Spleen (tissue), 11 donors: ENCODE measurements around the gene NECTIN1. TPM values are rescaled to one million over a fixed set of nuclear protein-coding genes. Genes with fewer than 3 reads are reported as not detected.

Experiments used
- DNase-seq: peaks from one replicate; pipeline ENCODE4 v3.0.0-alpha.2; 2020
- H3K27ac ChIP-seq, 8 donors: fragments of 200-600 bp; sonication (generic) in 7 of 8; 1 replicate in 4 of 8; 2 replicates in 4 of 8; pipeline versions ENCODE4 v1.5.0 to v1.8.0; 2016 to 2021; ENCODE audit warnings: inconsistent platforms in 4 of 8, mild to moderate bottlenecking in 4 of 8, moderate library complexity in 1 of 8
- H3K27me3 ChIP-seq, 7 donors: fragments of 200-600 bp; sonication (generic) in 6 of 7; replicated peaks in 1 of 7; 1 replicate in 4 of 7; 2 replicates in 3 of 7; pipeline versions ENCODE4 v1.5.0 to v1.8.0; 2016 to 2021; ENCODE audit warnings: inconsistent platforms in 3 of 7, mild to moderate bottlenecking in 1 of 7
- H3K36me3 ChIP-seq, 6 donors: fragments of 200-600 bp; sonication (generic) in 5 of 6; 1 replicate in 4 of 6; 2 replicates in 2 of 6; pipeline versions ENCODE4 v1.5.0 to v1.8.0; 2016 to 2021; ENCODE audit warnings: inconsistent platforms in 2 of 6
- H3K4me1 ChIP-seq, 6 donors: fragments of 200-600 bp; sonication (generic) in 5 of 6; 1 replicate in 3 of 6; 2 replicates in 3 of 6; pipeline versions ENCODE4 v1.5.0 to v1.8.0; 2016 to 2021; ENCODE audit warnings: inconsistent platforms in 3 of 6
- H3K4me3 ChIP-seq, 8 donors: fragments of 200-600 bp; sonication (generic) in 7 of 8; 1 replicate in 4 of 8; 2 replicates in 4 of 8; pipeline versions ENCODE4 v1.5.0 to v1.8.0; 2016 to 2021; ENCODE audit warnings: inconsistent platforms in 4 of 8, mild to moderate bottlenecking in 4 of 8, moderate library complexity in 2 of 8
- H3K9me3 ChIP-seq, 8 donors: fragments of 200-600 bp; sonication (generic) in 7 of 8; 1 replicate in 4 of 8; 2 replicates in 4 of 8; pipeline versions ENCODE4 v1.5.0 to v1.8.0; 2016 to 2021; ENCODE audit warnings: inconsistent platforms in 4 of 8
- CTCF ChIP-seq, 11 experiments: fragments of 200-600 bp in 7 of 11; fragments of 450-650 bp in 4 of 11; sonication (generic) in 4 of 11; IDR thresholded peaks in 8 of 11; conservative IDR thresholded peaks in 3 of 11; 1 replicate in 7 of 11; 2 replicates in 4 of 11; pipeline versions ENCODE4 v1.4.0 to v1.8.0; 2016 to 2021; ENCODE audit warnings: antibody characterized with exemption in 11 of 11, inconsistent platforms in 4 of 11, mild to moderate bottlenecking in 1 of 11
- POLR2A ChIP-seq, 3 donors: fragments of 450-650 bp; IDR thresholded peaks; one replicate each; pipeline ENCODE4 v1.5.1; 2017; ENCODE audit warnings: antibody characterized with exemption in 3 of 3, mild to moderate bottlenecking in 1 of 3
- POLR2AphosphoS5 ChIP-seq, 3 donors: sonication (generic); formaldehyde crosslinking; IDR thresholded peaks; one replicate each; pipeline ENCODE4 v1.5.1; 2017; ENCODE audit warnings: antibody characterized with exemption in 3 of 3
- WGBS, 5 donors: extraction: QIAGEN DNeasy Blood & Tissue Kit in 3 of 5; methylation state at CpG; one replicate each; pipeline versions ENCODE4 v1.1.5 to v1.1.7; 2013 to 2018; 5-methylcytosine and 5-hydroxymethylcytosine counted together
- intact Hi-C: fragments of 100-400 bp; cut with DNase I; formaldehyde crosslinking; loops from one replicate; pipeline ENCODE4 v1.15.0; 2023; ENCODE audit warnings: low total_unique reads
- polyA plus RNA-seq, 3 donors: library from polyadenylated mRNA; stranded (reverse); fragments of 200-250 nt; gene quantifications; one replicate each; pipeline ENCODE4 v1.2.1, GENCODE V29; 2013
- total RNA-seq, 7 donors: library from RNA; depleted of rRNA in 3 of 7; stranded (reverse); fragments of >200 nt in 3 of 7; fragmentation: NEBNext Ultra II Directional in 4 of 7; extraction: Animal tissue kit (Norgen Biotek cat#: 25700) in 4 of 7; gene quantifications; one replicate each; pipeline versions ENCODE4 v1.1.0 to v1.2.1, GENCODE V29; 2016 to 2021
- donor health status: healthy with polysubstance abuse.
- donor health status: DM: no; HTN: no; CAD: no; lungs with moderate emphysema.
- donor health status: DM: no; HTN: no; CAD: no.
- donor health status: Bipolar disorder and iron deficiency.
- donor health status: healthy.
- donor health status: DM: no; HTN: no; CAD: no.
- donor health status: DM: yes; HTN: yes; CAD: no.

The NECTIN1 gene
- total and polyA plus RNA-seq, 10 donors: 0.67 to 16.2 (median 5.8) TPM

- no peak for DNase-seq
Measured at GRCh38 chr11:119723952-119724325, 5.1 kb downstream of the NECTIN1 start.

GRCh38 chr11:119723243-119723951, 5.6 kb downstream of the NECTIN1 start:
- no peaks in the 10 kb centered on the region for H3K36me3 ChIP-seq
- intact Hi-C loops: no loop called here
- H3K4me1 ChIP-seq: peaks cover 9 to 61% (median 30%) of the 10 kb centered on the region in 6 donors
- TF ChIP-seq POLR2AphosphoS5 (IDR thresholded peaks at IDR 0.05) (no peak), POLR2A (IDR thresholded peaks at IDR 0.05) (no peak), CTCF (IDR thresholded peaks at IDR 0.05 in 8 of 11, conservative IDR thresholded peaks at IDR 0.05 in 3 of 11) (no peak)
- no peak overlapping the region for H3K4me3 ChIP-seq
- peaks cover 0 to 23% (median 12%) of the 10 kb centered on the region in 7 donors for H3K27me3 ChIP-seq
- 65 to 84% (median 73%) methylated on average over 6 of the region's 6 CpGs for WGBS, 5 donors
- no peaks in the 10 kb centered on the region for H3K9me3 ChIP-seq
- no peak for DNase-seq
- no peak overlapping the region for H3K27ac ChIP-seq

More at GRCh38 chr11:119723952-119724325, 5.1 kb downstream of the NECTIN1 start:
- Histone ChIP-seq H3K36me3 (no peaks in the 10 kb centered on the region), H3K27ac (no peak overlapping the region), H3K4me3 (no peak overlapping the region), H3K4me1 (peaks cover 9 to 63% (median 32%) of the 10 kb centered on the region in 6 donors), H3K9me3 (no peaks in the 10 kb centered on the region), H3K27me3 (peaks cover 0 to 23% (median 12%) of the 10 kb centered on the region in 7 donors)
- WGBS, 5 donors: 74 to 92% (median 84%) methylated on average over 4 of the region's 4 CpGs
- no peak for TF ChIP-seq CTCF (IDR thresholded peaks at IDR 0.05 in 8 of 11, conservative IDR thresholded peaks at IDR 0.05 in 3 of 11)
- no peak for TF ChIP-seq POLR2A (IDR thresholded peaks at IDR 0.05)
- TF ChIP-seq POLR2AphosphoS5 (IDR thresholded peaks at IDR 0.05): no peak
- intact Hi-C loops: no loop called here

GRCh38 chr11:119722281-119722794, 6.7 kb downstream of the NECTIN1 start:
- TF ChIP-seq CTCF (IDR thresholded peaks at IDR 0.05 in 8 of 11, conservative IDR thresholded peaks at IDR 0.05 in 3 of 11): no peak
- no peak for TF ChIP-seq POLR2AphosphoS5 (IDR thresholded peaks at IDR 0.05)
- TF ChIP-seq POLR2A (IDR thresholded peaks at IDR 0.05): no peak
- Histone ChIP-seq H3K4me1 (peaks cover 4 to 50% (median 20%) of the 10 kb centered on the region in 6 donors), H3K27me3 (peaks cover 0 to 13% (median 7%) of the 10 kb centered on the region in 7 donors), H3K4me3 (no peak overlapping the region), H3K27ac (no peak overlapping the region), H3K9me3 (no peaks in the 10 kb centered on the region), H3K36me3 (no peaks in the 10 kb centered on the region)
- intact Hi-C loops: no loop called here
- WGBS, 5 donors: 65 to 76% (median 74%) methylated on average over 5 to 10 of the region's 10 CpGs
- no peak for DNase-seq
